Keratinocyte (primary cell): ENCODE data around the gene CNGA1. TPM values are rescaled to one million over a fixed set of nuclear protein-coding genes. Genes with fewer than 3 reads are reported as not detected.

Experiments used
- DNase-seq: peaks from one replicate; pipeline ENCODE4 v3.0.0-alpha.2; 2011; ENCODE audit warnings: low read depth, missing footprints, low spot score
- FAIRE-seq: peaks from 2 replicates; lab custom pipeline; 2011; peaks lifted over from hg19 to GRCh38; lab: Jason Lieb, UNC
- H2AFZ ChIP-seq: 2 replicates; pipeline ENCODE4 v1.6.0; 2012; ENCODE audit warnings: low read length, control low read depth, inconsistent platforms; ENCODE audit not compliant: control insufficient read depth
- H3K27ac ChIP-seq: 2 replicates; pipeline ENCODE4 v1.5.1; 2011; ENCODE audit warnings: low read length; ENCODE audit not compliant: control insufficient read depth, insufficient read depth
- H3K27me3 ChIP-seq: 3 replicates; pipeline ENCODE4 v1.6.0; 2011; ENCODE audit warnings: low read length; ENCODE audit not compliant: control insufficient read depth, insufficient read depth; ENCODE audit errors: extremely low read depth
- H3K36me3 ChIP-seq, 2 experiments: 2 replicates in 1 of 2; 3 replicates in 1 of 2; pipeline ENCODE4 v1.5.1; 2011; ENCODE audit warnings: low read length in 2 of 2, mild to moderate bottlenecking in 1 of 2; ENCODE audit not compliant: control insufficient read depth in 2 of 2, insufficient read depth in 2 of 2; ENCODE audit errors: extremely low read depth in 1 of 2
- H3K4me1 ChIP-seq: 3 replicates; pipeline ENCODE4 v1.5.1; 2011; ENCODE audit warnings: low read length; ENCODE audit not compliant: control insufficient read depth, insufficient read depth; ENCODE audit errors: extremely low read depth
- H3K4me2 ChIP-seq: 3 replicates; pipeline ENCODE4 v1.6.0; 2011; ENCODE audit warnings: low read depth, low read length; ENCODE audit not compliant: control insufficient read depth, insufficient read depth; ENCODE audit errors: extremely low read depth
- H3K4me3 ChIP-seq, 3 experiments: fragments of 200-600 bp in 1 of 3; sonication (generic) in 1 of 3; 2 replicates in 2 of 3; 3 replicates in 1 of 3; pipeline ENCODE4 v1.5.1; 2011 to 2016; ENCODE audit warnings: low read length in 3 of 3, mild to moderate bottlenecking in 3 of 3, control low read depth in 2 of 3, inconsistent platforms in 1 of 3, low read depth in 1 of 3, mixed read lengths in 1 of 3, mixed run types in 1 of 3, moderate library complexity in 1 of 3; ENCODE audit not compliant: control insufficient read depth in 2 of 3, insufficient read depth in 2 of 3; ENCODE audit errors: extremely low read depth in 1 of 3
- H3K79me2 ChIP-seq: 2 replicates; pipeline ENCODE4 v1.6.0; 2012; ENCODE audit warnings: low read length; ENCODE audit not compliant: control insufficient read depth, insufficient read depth
- H3K9ac ChIP-seq: 3 replicates; pipeline ENCODE4 v1.6.0; 2011; ENCODE audit warnings: low read length; ENCODE audit not compliant: control insufficient read depth, insufficient read depth; ENCODE audit errors: extremely low read depth
- H3K9me1 ChIP-seq: 3 replicates; pipeline ENCODE4 v1.6.0; 2011; ENCODE audit warnings: low read length; ENCODE audit not compliant: control insufficient read depth, insufficient read depth; ENCODE audit errors: extremely low read depth
- H3K9me3 ChIP-seq: 2 replicates; pipeline ENCODE4 v1.5.1; 2012; ENCODE audit warnings: low read depth, low read length; ENCODE audit not compliant: control insufficient read depth
- H4K20me1 ChIP-seq: 3 replicates; pipeline ENCODE4 v1.6.0; 2011; ENCODE audit warnings: low read length; ENCODE audit not compliant: control insufficient read depth, insufficient read depth; ENCODE audit errors: extremely low read depth
- EZH2 ChIP-seq: IDR thresholded peaks from one replicate; pipeline ENCODE4 v1.6.1; 2012; ENCODE audit warnings: inconsistent platforms, mild to moderate bottlenecking, low read length, moderate library complexity
- dilution Hi-C: fragments of 300-500 bp; cut with MboI; formaldehyde crosslinking; loops from one replicate; pipeline ENCODE4 v1.7.0; 2020; ENCODE audit warnings: low sequenced_read_pairs; ENCODE audit not compliant: extremely low pct_ligation_motif_present
- polyA plus RNA-seq, 5 experiments: library from polyadenylated mRNA; depleted of rRNA in 3 of 5; stranded (reverse) in 3 of 5; stranded (forward) in 1 of 5; unstranded in 1 of 5; fragments of >200 nt; gene quantifications; 1 replicate in 1 of 5; 2 replicates in 3 of 5; 3 replicates in 1 of 5; pipeline versions ENCODE4 v1.2.1 to v1.2.3, GENCODE V29; 2011 to 2012; ENCODE audit warnings: missing spikeins in 2 of 5, low read depth in 1 of 5, low replicate concordance in 1 of 5
- TF ChIP-seq, protein P1 (sequence below), 3 experiments: IDR thresholded peaks in 1 of 3; conservative IDR thresholded peaks in 1 of 3; optimal IDR thresholded peaks in 1 of 3; 2 replicates in 2 of 3; 3 replicates in 1 of 3; pipeline versions ENCODE3 to v1.5.1; 2011; ENCODE audit warnings: low read length in 3 of 3, mild to moderate bottlenecking in 3 of 3, moderate library complexity in 2 of 3, control low read depth in 1 of 3, inconsistent platforms in 1 of 3; ENCODE audit not compliant: insufficient read depth in 2 of 3; ENCODE audit errors: extremely low read depth in 1 of 3

Gene CNGA1
- polyA plus RNA-seq, 1 donor (not counting 4 experiments of a cell fraction or from before 2014, with no cell fraction given): 0.58 TPM

DNA sequence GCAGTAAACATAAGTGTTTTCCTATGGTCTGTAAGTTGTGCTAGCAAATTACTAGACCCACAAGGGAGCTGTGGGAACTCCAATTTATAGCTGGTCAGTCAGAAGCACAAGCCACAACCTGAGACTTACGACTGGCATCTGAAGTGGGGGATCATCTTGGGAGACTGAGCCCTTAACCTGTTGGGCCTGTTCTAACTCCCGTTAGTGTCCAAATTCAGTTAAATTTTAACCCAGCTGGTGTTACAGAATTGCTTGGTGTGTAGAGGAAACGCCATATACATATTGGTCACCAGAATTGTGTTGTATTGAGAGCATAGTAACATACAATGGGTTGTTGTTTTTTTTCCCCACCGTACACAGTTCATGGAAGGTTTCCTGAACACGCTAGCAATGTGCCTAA, 77.0 kb downstream of the CNGA1 start:
- no peaks in the 10 kb centered on the region for H3K36me3 ChIP-seq
- TF ChIP-seq EZH2: no peak
- TF ChIP-seq, protein P1, sequence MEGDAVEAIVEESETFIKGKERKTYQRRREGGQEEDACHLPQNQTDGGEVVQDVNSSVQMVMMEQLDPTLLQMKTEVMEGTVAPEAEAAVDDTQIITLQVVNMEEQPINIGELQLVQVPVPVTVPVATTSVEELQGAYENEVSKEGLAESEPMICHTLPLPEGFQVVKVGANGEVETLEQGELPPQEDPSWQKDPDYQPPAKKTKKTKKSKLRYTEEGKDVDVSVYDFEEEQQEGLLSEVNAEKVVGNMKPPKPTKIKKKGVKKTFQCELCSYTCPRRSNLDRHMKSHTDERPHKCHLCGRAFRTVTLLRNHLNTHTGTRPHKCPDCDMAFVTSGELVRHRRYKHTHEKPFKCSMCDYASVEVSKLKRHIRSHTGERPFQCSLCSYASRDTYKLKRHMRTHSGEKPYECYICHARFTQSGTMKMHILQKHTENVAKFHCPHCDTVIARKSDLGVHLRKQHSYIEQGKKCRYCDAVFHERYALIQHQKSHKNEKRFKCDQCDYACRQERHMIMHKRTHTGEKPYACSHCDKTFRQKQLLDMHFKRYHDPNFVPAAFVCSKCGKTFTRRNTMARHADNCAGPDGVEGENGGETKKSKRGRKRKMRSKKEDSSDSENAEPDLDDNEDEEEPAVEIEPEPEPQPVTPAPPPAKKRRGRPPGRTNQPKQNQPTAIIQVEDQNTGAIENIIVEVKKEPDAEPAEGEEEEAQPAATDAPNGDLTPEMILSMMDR (optimal IDR thresholded peaks at IDR 0.05 in 1 of 3, IDR thresholded peaks at IDR 0.05 in 1 of 3, conservative IDR thresholded peaks at IDR 0.05 in 1 of 3; ENCODE audit: extremely low read depth in 1 of 3, insufficient read depth in 2 of 3, low read length in 3 of 3): no peak
- H2AFZ ChIP-seq: no peak overlapping the region
- FAIRE-seq (no peak), DNase-seq (no peak)
- no peaks in the 10 kb centered on the region for H3K9me3 ChIP-seq
- no peaks in the 10 kb centered on the region for H3K27me3 ChIP-seq
- no peak overlapping the region for H3K4me2 ChIP-seq
- H3K79me2 ChIP-seq: no peaks in the 10 kb centered on the region
- no peaks in the 10 kb centered on the region for H3K4me1 ChIP-seq
- no peaks in the 10 kb centered on the region for H4K20me1 ChIP-seq
- dilution Hi-C loops: no loop called here
- H3K27ac ChIP-seq: no peak overlapping the region
- no peak overlapping the region for H3K4me3 ChIP-seq
- no peak overlapping the region for H3K9ac ChIP-seq
- H3K9me1 ChIP-seq: no peaks in the 10 kb centered on the region

DNA sequence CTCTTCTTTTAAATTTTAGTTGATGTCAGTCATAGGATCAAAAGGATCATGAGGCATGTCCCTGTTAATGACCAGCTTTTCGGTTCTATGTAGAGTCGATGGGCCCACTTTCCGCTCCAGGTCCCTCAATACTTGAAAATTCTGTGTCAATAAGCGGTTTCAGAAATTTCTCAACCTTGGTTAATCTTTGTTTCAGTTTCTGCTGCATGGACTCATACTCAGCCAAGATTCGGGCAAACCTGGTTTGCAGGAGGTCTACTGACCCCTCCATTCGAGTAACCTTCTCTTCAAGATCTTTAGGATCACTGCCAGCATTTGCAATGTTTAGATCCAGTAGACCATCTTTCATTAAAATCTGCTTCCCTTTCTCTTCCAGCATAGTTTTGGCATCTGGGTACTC, 80.1 kb downstream of the CNGA1 start:
- FAIRE-seq: no peak
- H3K9me1 ChIP-seq: no peaks in the 10 kb centered on the region
- H3K27ac ChIP-seq: no peak overlapping the region
- H3K4me1 ChIP-seq: peaks cover under 1% of the 10 kb centered on the region
- H3K36me3 ChIP-seq: no peaks in the 10 kb centered on the region
- no peaks in the 10 kb centered on the region for H3K9me3 ChIP-seq
- dilution Hi-C loops: no loop called here
- no peaks in the 10 kb centered on the region for H3K79me2 ChIP-seq
- no peaks in the 10 kb centered on the region for H4K20me1 ChIP-seq
- no peak overlapping the region for H3K4me2 ChIP-seq
- no peak overlapping the region for H3K9ac ChIP-seq
- H3K27me3 ChIP-seq: no peaks in the 10 kb centered on the region
- no peak for DNase-seq
- TF ChIP-seq, protein P1 (optimal IDR thresholded peaks at IDR 0.05 in 1 of 3, IDR thresholded peaks at IDR 0.05 in 1 of 3, conservative IDR thresholded peaks at IDR 0.05 in 1 of 3; ENCODE audit: extremely low read depth in 1 of 3, insufficient read depth in 2 of 3, low read length in 3 of 3): no peak
- no peak for TF ChIP-seq EZH2
- H3K4me3 ChIP-seq: no peak overlapping the region
- no peak overlapping the region for H2AFZ ChIP-seq
